ENCODE data around the gene SLC12A6. TPM values are rescaled to one million over a fixed set of nuclear protein-coding genes. Genes with fewer than 3 reads are reported as not detected.

Gene SLC12A6
- total RNA-seq, 4 donors from 2014 or later = 23.1 to 25.7 (median 23.6) TPM

GRCh38 chr15:34241376-34242330 is 95.9 kb downstream of the SLC12A6 start:
- H3K4me3 ChIP-seq (ENCODE audit: low read depth, poor library complexity, severe bottlenecking) = no peak overlapping the region
- intact Hi-C loops (cut with DNase I; ENCODE audit: low total_unique reads) = no loop called here
- 65 to 74% methylated on average over 1 of the region's 1 CpG for WGBS, 2 donors
- TF ChIP-seq POLR2A (IDR thresholded peaks at IDR 0.05) (no peak), CTCF (IDR thresholded peaks at IDR 0.05) (no peak)
- DNase-seq (ENCODE audit: low spot score in 2 of 2) = no peak

- H3K4me3 ChIP-seq (ENCODE audit: low read depth, poor library complexity, severe bottlenecking) = no peak overlapping the region
- TF ChIP-seq POLR2A (IDR thresholded peaks at IDR 0.05) (no peak), CTCF (IDR thresholded peaks at IDR 0.05) (no peak)
- 83 to 99% methylated on average over 3 of the region's 3 CpGs for WGBS, 2 donors
- intact Hi-C loops (cut with DNase I; ENCODE audit: low total_unique reads) = no loop called here
- no peak for DNase-seq (ENCODE audit: low spot score in 2 of 2)
Observed at GRCh38 chr15:34240537-34240936, 97.0 kb downstream of the SLC12A6 start.

- intact Hi-C loops (cut with DNase I; ENCODE audit: low total_unique reads) = no loop called here
- WGBS, 2 donors = 75 to 79% methylated on average over 4 of the region's 4 CpGs
Observed at GRCh38 chr15:34239151-34239808, 98.3 kb downstream of the SLC12A6 start.

GRCh38 chr15:34233614-34234013 is 104.0 kb downstream of the SLC12A6 start:
- TF ChIP-seq CTCF (IDR thresholded peaks at IDR 0.05) = no peak
- TF ChIP-seq POLR2A (IDR thresholded peaks at IDR 0.05) = no peak
- no peak for DNase-seq (ENCODE audit: low spot score in 2 of 2)
- WGBS, 2 donors = 76 to 82% methylated on average over 6 of the region's 6 CpGs
- intact Hi-C loops (cut with DNase I; ENCODE audit: low total_unique reads) = no loop called here
- no peak overlapping the region for H3K4me3 ChIP-seq (ENCODE audit: low read depth, poor library complexity, severe bottlenecking)

More at GRCh38 chr15:34239151-34239808, 98.3 kb downstream of the SLC12A6 start:
- H3K4me3 ChIP-seq (ENCODE audit: low read depth, poor library complexity, severe bottlenecking) = no peak overlapping the region
- DNase-seq (ENCODE audit: low spot score in 2 of 2) = no peak
- no peak for TF ChIP-seq POLR2A (IDR thresholded peaks at IDR 0.05)
- TF ChIP-seq CTCF (IDR thresholded peaks at IDR 0.05) = no peak

GRCh38 chr15:34223904-34224596 is 113.5 kb downstream of the SLC12A6 start:
- intact Hi-C loops (cut with DNase I; ENCODE audit: low total_unique reads) = loop anchor here (5.0 kb wide), 1 partner anchor 122 kb away; the partner anchor contains the start of genes EMC7 and PGBD4
- peak overlapping the region; percentile 79 for H3K4me3 ChIP-seq (ENCODE audit: low read depth, poor library complexity, severe bottlenecking)
- DNase-seq (ENCODE audit: low spot score in 2 of 2) = no peak
- 52 to 58% methylated on average over 24 of the region's 24 CpGs for WGBS, 2 donors
- TF ChIP-seq CTCF (IDR thresholded peaks at IDR 0.05) = no peak
- no peak for TF ChIP-seq POLR2A (IDR thresholded peaks at IDR 0.05)

All from lower leg skin (tissue), 4 donors.